ENCODE data around the gene SIAH1.

DNA sequence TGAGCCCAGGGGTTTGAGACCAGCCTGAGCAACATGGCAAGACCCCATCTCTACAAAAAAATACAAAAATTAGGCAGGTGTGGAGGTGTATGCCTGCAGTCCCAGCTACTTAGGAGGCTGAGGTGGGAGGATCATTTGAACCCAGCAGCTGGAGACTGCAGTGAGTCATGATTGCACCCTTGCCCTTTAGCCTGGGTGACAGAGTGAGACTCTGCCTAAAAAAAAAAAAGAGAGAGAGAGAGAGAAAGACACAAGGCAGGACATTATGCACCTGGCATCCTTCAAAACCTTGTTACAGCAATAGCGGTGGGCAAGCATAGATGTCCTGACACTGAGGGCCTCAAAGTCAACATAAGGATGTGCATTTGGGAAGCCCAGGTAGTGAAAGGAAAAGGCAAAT is 19.9 kb upstream of the SIAH1 start:
- TF ChIP-seq CTCF (optimal IDR thresholded peaks at IDR 0.05 in 1 of 3, IDR thresholded peaks at IDR 0.05 in 1 of 3, conservative IDR thresholded peaks at IDR 0.05 in 1 of 3; ENCODE audit: extremely low read depth in 1 of 3, insufficient read depth in 2 of 3, low read length in 3 of 3): no peak
- no peak for TF ChIP-seq EZH2 (IDR thresholded peaks at IDR 0.05; ENCODE audit: low read length)
